SH-SY5Y (cell line): ENCODE results near the gene C11orf91.

Source experiments
- GATA2 ChIP-seq: IDR thresholded peaks from 2 replicates; pipeline ENCODE4 v1.6.1; 2011; ENCODE audit warnings: mild to moderate bottlenecking, low read depth, low read length
- GATA3 ChIP-seq: IDR thresholded peaks from 2 replicates; pipeline ENCODE4 v1.6.1; 2011; ENCODE audit warnings: low read depth, mild to moderate bottlenecking, low read length, moderate library complexity

- TF ChIP-seq GATA2 = no peak
- TF ChIP-seq GATA3 = no peak
Observed at GRCh38 chr11:33682446-33682845, 18.2 kb downstream of the C11orf91 start.
